Activated T-cell treated with anti-CD3 and anti-CD28 coated beads for 4 hours (primary cell): ENCODE results near the gene ZBTB40.

ENCODE experiments used
- DNase-seq: peaks from one replicate; pipeline ENCODE4 v3.0.0-alpha.2; 2020

Gene ZBTB40

DNA sequence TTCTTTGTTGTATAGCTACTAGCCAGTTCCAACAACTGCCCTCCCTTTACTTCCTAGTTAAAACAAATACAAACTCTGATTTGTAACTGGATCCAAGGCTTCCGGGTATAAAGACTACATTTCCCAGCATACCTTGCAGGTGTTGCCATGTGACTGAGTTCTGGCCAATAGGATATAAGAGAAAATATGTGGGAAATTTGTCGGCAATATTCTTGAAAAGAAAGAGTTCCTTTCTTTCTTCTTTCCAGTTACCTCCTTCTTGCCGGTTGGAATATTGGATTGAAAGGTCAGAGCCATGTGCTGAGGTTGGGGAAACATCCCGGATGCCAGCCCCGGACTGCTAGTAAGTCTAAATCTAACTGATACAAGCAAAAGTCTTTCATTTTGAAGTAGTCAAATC is 23.0 kb upstream of the ZBTB40 start:
- DNase-seq, result no peak

DNA sequence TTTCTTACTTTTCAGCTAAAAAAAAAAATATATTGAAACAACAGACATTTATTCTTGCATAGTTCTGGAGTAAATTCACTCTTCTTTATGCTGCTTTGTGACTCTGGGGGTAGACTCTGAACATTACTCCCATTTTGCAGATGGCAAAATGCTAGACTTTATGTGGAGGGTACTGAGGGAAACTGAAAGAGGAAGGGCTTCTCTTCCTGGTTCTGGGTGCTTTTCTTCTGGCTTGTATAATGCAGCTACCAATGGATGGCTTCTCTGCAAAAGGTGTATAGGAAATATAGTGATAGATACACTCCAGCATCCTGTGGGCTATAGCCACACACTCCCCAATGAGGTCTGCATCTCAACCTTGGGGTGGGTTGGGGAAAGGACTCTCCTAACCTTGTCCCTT is 19.7 kb upstream of the ZBTB40 start:
- no peak for DNase-seq

DNA sequence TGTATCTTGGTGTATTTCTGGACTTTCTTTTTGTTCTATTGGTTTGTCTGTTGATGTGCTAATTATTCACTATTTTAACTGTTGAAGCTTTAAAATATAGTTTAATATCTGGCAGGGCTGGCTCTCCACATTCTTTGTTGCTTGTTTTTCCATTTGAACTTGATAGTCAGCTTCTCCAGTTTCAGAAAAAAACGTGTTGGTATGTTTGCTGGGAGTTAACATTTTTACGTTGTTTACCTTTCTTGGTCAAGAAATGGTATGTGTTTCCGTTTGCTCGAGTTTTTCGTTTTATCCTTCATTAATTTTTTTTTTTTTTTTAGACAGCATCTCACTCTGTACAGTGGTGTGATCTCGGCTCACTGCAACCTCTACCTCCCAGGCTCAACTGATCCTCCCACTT is 16.9 kb upstream of the ZBTB40 start:
- no peak for DNase-seq

DNA sequence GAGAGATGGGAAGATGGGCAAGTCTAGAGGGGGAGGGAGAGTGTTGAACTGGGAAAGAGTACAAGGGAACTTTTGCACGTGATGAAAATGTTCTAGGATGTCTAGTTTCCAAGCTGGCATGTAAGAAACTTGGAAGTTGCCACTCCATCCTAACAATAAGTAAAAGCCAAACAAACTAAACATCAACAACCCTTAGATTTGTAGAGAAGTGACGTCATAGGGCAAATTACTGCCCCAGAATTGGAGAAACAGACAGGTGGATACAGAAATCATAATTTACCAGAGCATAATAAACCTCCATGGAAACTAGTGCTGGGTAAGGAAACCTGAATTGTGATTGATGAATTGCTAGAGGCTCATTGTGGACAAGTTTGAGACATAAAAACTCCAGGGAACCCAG is 14.7 kb upstream of the ZBTB40 start:
- DNase-seq, result no peak

DNA sequence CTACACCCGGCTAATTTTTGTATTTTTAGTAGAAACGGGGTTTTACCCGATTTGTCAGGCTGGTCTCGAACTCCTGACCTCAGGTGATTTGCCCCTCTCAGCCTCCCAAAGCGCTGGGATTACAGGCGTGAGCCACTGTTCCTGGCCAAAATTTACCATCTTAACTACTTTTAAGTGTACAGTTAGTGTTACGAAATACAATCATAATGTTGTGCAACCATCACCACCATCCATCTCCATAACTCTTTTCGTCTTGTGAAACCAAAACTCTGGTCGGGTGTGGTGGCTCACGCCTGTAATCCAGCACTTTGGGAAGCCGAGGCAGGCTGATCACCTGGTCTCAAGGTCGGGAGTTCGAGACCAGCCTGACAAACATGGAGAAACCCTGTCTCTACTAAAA is 14.1 kb upstream of the ZBTB40 start:
- no peak for DNase-seq

DNA sequence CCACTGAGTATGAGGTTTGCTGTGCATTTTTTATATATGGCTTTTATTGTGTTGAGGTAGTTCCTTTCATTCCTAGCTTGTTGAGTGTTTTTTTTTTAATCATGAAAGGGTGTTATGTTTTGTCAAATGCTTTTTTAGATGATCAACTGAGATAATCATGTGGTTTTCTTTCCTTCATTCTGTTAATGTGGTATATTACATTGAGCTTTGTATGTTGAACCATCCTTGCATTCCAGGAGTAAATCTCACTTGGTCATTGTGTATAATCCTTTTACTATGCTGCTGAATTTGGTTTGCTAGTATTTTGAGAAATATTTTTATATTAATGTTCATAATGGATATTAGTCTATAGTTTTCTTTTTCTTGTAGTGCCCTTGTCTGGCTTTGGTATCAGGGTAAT is 11.1 kb upstream of the ZBTB40 start:
- DNase-seq, result no peak

DNA sequence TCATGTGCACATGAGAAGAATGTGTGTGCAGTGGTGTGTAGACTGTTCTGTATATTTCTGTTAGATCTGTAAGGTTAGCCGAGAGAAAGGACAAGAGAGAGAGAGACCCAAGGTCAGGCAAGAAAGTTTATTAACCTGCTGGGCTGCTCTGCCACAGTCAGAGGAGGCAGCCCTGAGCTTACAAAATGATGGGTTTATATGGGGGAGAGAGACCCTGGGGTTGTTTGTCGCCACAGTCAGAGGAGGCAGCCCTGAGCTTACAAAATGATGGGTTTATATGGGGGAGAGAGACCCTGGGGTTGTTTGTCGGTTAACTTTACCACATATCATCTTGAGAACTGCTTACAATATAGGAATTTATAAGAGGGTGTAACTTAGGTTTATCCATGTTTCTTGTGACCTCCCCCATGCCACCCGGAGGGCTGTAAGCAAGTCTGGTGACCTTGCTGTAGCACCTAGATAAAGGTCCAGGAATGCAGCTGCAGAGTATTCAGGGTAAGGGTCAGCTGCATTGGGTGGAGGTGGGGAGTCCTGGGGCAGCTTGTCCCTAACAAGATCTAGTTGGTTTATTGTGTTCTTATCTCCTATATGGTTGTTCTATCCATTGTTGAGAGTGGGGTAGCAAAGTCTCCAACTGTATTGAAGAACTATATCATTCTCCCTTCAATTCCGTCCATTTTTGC is 9.3 kb upstream of the ZBTB40 start:
- DNase-seq, result no peak

DNA sequence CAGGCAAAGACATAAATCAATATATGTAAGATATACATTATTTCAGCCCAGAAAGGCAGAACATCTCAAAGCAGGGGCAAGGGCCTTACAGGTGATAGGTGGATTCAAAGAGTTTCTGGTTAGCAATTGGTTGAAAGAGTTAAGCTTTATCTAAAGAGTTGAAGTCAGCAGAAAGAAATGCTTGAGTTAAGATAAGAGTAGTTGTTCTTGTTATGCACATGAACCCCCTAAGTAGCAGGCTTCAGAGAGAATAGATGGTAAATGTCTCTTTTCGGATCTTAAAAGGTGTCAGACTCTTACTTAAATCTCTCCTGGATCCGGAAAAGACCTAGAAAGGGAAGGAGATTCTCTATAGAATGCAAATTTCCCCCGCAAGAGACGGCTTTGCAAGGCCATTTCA is 8.3 kb upstream of the ZBTB40 start:
- DNase-seq, result no peak

DNA sequence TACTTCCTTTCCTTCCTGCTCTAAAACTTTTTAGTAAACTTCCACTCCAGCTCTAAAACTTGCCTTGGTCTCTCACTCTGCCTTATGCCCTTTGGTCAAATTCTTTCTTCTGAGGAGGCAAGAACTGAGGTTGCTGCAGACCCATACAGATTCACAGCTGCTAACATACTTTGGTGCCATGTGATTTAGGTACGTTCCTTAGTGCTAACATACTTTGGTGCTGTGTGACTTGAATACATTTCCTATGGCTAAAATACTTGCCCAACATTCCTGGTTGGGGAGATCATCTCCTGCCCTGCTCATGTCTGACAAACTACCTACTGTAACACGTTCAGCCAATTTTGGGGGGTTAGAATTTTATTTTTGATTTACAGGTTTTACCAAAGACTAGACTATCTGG is 6.8 kb upstream of the ZBTB40 start:
- DNase-seq, result no peak

DNA sequence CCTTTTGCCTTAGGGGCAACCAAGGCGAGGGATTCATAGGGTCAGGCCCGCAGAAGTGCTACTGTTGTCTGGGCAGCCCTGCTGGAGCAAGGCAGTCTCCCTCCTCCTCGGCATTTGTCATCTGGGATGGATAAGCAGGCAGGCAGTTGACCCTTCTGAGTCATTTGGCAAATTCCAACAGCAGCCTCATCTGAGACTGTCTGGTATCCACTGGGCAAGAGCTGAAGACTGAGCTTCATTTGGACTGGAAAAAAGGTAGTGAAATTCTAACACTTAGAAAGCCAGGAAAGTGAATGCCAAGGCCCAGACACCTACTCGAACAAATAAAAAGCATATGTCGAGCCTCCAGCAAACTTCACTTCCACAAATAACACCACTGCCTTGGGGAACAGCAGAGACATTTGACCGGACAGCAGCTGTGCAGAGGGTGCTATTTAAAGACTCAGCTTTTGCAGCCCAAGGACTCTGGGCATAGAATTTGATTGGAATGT is 4.0 kb upstream of the ZBTB40 start:
- DNase-seq, result no peak

DNA sequence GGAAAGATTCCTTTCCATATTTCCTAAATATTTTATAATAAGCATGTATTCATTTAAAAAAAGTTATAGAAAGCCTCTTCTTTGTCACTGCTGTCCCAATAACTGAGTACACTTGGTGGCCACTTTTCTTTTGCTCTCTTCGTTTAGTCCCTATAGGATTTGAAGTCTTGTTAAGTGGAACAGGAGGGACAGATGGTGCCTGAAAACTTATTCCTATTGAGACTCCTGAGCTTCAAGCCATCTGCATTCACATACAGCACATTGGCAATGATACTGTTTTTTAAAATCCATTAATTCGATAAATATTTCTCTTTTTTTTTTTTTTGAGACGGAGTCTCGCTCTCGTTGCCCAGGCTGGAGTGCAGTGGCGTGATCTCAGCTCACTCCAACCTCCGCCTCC is 2.0 kb upstream of the ZBTB40 start:
- DNase-seq, result no peak

DNA sequence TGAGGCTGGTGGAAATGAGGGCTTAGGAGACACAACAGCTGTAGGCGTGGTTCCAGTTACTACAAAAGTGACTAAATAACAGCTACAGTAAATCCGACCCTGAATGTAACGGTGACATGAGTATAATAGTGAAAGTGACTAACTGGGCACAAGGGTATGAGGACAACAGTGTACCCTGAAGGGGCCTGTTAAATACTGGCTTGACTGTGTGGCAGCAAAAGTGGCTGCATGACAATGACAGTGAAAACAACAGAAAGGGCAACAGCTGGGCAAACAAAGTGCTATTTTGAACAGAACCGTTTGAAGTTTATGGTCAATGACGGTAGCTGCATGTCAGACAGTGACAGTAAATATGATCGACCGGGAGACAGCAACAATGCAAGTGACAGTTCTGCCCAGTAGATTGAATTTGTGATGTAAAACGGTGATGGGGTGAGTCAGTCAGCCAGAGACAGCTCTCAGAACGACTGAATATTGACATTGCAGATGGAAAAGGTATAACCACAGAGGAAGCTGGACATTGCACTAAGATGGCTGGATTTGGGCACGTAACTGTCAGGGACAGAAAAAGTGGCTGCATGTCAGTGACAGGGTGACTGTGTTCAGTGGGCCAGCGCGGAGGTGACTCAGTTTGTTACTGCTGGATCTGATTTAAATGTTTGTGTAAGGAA is 1.2 kb upstream of the ZBTB40 start:
- no peak for DNase-seq

DNA sequence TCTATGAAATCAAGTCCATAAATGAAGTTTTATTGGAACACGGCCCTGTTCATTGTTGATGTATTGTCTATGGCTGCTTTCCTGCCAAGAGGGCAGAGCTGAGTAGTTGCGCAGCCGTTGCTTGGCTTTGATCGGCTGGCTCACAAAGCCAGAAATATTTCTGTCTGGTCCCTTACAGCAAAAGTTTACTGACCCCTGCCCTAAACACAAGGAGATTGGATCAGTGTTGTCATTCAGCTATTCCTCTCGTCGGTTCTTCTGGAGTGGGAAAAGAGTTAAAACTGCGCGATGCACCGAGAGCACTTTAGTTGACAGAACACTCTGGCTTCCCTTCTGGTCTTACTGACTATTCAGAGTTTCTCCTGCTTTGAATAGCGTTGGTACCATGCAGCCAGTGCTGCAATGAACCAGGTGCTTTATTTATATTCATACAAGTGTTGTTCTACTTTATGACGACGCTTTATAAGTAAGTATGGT is 868 bp downstream of the ZBTB40 start:
- no peak for DNase-seq

DNA sequence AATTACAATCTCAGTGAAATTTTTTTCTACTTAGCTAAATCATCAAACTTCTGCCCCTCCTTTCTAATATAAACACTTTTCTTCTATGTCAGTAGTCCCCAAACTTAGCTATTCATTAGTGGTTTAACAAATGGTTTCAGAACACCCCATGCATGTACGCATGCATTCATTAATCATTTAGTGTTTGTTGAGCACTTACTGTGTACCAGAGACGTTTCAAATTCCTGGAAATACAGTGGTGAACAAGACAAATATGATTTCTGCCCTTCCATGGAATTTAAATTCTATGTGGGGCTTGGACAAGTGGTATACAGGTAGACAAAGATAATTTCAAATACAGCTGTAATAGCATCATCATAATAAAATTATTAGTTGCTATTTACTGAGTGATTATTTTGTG is 1.5 kb downstream of the ZBTB40 start:
- DNase-seq, result no peak

DNA sequence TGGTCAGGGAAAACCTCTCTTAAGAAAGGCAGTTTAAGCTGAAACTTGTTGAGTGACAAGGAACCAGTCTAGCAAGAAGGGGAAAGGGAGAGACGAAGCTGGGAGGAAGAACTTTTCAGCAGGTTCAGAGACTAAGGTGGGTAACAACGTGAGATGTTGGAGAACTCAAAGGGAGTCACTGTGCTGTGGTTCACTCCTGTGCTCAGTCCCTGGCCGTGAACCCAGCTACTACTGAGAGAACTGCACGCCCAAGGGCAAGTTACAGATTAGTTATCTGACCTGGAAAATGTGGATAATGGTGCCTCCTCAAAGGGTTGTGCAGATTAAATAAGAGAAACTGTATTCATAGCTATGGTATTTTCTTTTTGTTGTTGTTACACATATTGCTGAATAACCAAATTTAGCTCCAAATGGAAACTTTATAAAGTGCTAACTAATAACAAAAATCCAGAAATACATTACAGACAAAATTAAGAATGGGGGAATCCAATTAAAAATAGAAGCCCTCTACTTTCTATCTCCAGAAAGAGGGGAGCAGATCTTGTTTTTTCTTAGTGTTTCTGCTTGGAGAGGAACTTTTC is 2.9 kb downstream of the ZBTB40 start:
- no peak for DNase-seq

DNA sequence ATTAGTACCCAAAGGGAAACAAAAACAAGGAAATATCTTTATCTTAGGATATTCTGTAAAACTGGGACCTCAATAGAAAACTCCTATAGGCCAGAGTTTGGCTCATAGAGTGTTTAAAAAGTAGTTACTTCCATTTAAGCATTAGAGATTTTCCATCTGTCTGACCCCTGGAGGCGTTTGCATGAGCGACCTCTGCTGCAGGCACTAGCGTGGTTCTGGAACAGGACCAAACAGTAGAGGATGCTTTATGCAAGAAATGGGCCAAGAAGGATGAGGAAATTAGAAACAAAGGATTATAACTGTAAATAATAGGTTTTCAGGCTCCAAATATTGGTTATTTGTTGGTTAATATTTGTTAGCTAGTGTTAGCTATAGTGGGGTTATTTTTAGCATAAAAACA is 5.7 kb downstream of the ZBTB40 start:
- no peak for DNase-seq

DNA sequence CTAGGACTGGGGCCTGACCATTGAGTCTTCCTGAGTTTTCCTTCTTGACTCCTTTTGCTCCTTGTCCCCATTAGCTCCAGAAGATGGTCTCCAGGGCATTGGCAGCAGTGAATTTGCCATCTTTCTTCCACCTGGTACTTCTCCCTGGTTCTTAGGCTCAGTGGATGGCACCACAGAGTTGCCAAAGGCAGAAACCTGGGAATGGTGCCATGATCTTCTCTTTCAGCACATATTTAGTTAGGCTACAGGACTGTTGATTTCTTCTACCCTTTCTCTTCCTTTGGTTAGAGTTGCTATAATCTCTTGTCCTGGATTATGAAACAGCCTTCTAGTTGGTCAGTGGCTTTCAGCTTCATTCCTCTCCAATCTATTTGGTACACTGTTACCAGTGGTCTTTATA is 6.2 kb downstream of the ZBTB40 start:
- no peak for DNase-seq

DNA sequence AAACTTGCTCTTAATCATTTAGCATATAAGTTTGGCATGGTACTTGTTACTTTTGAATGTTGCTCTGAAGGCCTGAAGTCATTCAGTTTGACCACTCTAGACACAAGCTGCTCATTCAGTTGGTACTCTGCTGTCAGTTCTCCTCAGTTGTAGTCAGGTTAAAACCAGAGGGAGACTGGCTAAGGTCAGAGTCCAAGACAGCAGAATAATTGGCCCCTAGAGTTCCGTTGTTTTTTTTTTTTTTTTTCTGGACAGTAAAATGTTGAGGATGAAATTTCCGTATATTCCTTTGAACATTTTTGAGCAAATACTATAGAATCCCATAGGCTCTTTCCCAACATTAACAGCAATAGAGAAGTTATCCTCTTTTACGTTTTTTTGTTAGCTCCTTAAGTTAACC is 9.4 kb downstream of the ZBTB40 start:
- no peak for DNase-seq

DNA sequence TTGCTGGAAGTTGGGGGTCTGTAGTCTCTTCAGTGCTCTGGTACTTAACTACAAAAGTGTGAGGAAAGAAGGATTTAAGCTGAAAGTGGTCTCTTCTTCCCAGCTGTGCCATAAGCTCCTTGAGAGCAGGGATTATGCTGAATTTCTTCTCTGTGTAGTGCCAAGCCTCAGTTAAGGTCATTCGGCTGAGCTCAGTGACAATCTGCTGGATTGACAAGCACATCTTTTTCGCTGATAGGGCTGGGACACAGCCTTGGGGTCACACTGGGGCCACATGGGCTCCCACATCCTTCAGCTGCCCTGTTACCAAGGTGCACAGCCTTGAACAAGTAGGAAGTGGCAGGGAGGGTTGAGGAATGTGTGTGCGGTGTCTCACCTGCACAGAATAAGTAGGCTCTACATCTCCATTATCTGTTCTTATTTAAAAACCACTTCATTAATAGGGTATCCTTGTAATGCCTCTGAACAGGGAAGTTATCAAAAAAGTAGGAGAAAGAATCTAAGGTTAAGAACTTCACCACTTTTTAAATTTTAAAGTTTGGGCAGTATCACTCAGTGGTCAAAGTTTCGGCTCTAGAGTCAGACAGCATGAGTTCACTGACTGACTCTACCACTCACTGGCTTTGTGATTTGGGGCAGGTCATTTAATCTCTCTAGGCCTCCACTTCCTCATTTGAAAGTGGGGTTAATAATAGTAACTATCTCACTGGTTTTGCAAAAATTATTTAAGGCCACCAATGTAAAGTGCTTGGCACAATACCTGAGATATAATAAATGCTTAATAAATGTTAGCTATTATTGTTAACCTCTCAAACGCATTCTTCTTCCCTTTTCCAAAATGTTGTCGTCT is 10.3 kb downstream of the ZBTB40 start:
- DNase-seq, result no peak

DNA sequence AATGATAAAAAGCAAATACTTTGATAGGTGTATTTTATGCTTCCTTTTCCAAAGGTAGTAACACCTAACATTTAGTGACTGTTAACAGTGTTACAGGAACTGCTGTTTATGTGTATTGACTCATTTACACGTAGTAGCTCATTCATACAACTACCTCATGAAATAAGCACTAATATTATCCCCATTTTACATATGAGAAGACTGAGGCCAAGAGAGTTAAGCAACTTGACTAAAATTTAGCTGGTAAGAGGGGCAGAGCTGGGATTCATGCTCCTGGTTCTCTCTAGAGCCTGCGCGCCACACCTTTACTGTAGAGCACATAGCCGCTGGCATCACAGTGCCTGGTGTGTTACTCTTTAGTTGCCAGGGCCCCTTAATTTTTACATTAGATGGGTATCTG is 11.3 kb downstream of the ZBTB40 start:
- no peak for DNase-seq

DNA sequence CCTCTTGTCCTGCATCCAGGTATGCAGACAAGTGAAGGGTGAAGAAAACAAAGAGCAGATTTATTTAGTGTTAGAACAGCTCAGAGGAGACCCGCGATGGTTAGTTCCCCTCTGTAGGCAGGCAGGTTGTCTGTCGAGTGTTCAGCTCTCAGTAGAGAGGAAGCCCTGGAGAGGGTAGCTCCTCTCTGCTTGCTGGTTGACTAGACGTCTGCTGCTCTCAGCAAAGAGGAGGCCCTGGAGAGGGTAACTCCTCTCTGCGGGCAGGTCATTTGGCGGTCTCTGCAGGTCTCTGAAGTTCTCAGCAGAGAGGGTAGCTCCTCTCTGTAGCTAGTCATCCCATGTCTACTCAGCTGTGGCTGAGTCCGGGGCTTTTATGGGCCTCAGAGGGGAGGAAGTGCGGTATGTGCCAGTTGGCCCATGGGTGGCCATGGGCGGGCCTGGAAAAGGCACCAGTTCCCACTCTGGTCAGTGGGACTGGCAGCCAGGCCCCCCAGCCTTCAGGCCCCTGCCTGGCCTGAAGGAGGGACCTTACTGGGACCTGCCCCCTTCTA is 13.4 kb downstream of the ZBTB40 start:
- no peak for DNase-seq

DNA sequence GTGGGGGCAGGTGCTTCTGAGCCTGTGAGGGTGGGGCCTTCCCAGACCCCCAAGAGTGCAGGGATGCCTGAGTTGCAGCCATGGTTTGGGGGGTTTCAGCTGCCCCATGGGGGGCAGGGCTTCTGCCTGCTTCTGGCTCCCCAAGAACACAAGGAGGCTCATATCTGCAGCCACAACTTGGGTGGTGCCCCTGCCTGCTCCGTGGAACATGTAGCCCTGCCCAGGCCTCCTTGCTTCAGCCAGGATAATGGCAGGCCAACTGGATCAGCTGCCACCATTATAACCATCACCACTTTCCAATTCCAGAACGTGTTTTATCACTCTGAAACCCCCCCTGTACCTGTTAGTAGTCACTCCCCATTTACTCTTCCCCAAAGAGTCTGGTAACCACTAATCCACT is 14.0 kb downstream of the ZBTB40 start:
- DNase-seq, result no peak

DNA sequence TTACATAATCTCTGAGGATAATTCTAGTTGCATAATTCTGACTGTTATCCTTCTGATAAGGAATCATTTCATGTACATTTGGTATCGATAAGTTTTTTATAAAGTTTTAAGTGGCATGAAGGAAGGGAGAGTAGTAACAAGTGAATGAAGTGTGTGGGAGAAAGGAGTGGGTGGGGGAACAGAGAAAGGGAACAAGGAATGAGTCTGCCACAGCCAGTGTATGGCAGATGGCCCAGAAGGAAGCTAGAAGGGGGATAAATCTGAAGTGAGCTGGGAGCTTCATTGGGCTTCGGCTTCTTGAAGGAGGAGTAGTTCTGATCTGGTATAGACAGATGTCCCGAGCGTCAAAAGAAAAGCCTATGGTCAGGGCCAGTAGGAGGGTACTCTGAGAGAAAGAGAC is 18.6 kb downstream of the ZBTB40 start:
- DNase-seq, result no peak
